GM19193 (cell line): ENCODE measurements around the gene PDE4D.

ENCODE experiments used
- POLR2A ChIP-seq: IDR thresholded peaks from 4 replicates; pipeline ENCODE4 v1.6.1; 2011; ENCODE audit not compliant: insufficient read depth, insufficient read length; ENCODE audit errors: extremely low read depth

The PDE4D gene

DNA sequence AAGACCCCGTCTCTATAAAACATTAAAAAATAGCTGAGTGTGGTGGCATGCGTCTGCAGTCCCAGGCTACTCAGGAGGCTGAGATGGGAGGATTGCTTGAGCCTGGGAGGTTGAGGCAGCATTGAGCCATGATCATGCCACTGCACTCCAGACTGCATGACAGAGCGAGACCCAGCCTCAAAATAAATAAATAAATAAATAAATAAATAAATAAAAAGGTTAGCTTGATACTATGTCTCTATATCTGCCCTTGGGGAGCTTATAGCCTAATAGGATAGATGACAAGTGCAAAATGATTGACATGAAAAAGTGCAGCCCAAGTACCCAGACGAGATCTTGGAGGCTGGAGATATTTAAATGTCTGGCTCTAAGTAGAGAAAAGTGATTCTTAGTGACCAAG, 122.6 kb downstream of the PDE4D start:
- no peak for TF ChIP-seq POLR2A

GRCh38 chr5:59769832-59770231, 123.7 kb downstream of the PDE4D start:
- TF ChIP-seq POLR2A, result no peak

DNA sequence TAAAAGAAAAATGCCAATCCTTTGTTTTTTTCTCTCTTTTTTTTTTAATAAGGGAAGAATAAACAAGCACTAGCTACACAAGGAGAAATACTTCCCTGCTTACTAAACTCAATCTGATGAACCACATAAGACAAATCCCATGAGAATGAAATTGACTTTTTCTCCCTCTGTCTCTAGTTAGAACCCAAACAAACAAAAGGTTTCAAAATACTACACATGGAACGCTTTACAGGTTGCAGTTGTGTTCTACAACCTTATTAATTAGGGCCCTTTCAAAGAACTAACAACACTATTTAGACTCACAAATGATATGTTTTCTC, 124.5 kb downstream of the PDE4D start:
- no peak for TF ChIP-seq POLR2A

DNA sequence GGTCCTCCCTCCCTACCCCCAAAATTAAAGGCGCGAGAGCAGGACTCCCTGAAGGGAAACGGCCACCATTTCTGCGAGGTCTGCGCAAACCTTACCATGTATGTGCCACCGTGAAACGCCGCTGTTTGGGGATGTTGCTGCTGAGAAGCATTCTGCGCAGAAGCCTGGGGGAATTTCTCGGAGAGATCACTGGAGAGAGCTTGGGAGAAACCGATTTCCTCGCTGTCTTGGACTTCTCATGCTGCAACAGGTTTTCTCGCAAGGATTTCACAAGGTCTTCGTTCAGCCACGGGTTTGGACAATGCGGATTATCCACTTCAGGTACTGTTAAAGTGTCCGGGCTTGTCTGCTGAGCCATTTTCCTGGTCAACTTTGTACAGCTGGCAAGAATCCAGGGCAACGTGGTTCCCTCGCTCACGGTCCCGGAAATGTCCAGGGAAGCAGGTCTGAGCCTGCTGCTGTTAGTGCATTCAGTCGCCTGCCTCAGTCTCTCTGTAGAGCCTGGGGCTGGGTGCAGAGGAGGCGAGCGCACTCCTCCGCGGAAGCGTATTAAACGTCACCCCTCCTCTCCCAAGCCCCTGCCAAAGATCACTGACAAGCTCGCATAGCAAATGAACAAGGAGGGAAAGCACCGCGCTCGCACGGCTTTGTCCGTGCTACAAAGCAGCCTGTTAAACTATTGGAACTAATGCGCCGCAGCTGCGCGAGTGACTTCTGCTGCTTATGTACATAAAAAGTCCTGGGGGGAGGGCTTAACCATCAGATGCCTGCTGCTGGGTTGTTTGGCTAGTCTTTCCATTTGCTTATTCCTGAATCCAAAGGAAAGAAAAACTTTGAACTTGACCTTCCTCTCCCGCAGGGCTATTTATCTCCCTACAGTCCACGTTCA, 125.1 kb downstream of the PDE4D start:
- TF ChIP-seq POLR2A, result no peak

GRCh38 chr5:59767681-59768151, 125.8 kb downstream of the PDE4D start:
- no peak for TF ChIP-seq POLR2A

GRCh38 chr5:59767211-59767605, 126.3 kb downstream of the PDE4D start:
- no peak for TF ChIP-seq POLR2A

DNA sequence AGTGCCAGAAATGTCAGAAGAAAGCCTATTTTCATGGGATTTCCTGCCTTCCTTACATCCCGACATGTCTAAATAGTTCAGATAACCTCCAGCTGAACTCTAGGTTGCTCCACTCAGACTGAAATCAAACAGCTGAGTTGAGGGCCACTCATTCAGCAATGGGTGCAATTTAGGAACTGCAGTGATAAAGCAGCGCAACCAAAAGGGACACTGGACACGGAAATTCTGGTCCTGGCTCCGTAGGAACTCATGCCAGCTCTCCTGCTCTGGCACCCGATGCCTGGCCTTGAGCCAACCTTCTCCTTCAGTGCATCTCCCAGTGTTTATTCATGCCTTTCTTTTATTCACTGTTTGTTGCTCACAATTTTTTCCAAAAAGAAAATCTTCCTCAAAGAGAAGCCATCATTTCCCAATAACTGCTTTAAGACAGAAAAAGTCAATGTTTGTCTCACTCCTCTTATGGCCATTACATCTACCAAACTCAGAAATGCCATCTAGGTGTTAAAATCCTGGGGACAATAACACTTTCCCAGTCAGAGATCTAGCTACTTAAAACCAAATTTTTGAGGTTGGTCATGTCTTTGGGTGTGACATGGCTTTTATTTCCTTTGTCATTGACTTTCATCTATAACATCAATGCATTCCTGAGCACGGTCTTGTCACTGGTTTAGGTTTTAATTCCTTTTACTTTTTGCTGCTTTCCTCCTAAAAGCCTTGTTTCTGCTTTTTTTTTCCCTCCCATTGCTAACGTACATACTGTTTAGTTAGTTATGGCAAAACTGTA, 126.9 kb downstream of the PDE4D start:
- no peak for TF ChIP-seq POLR2A

DNA sequence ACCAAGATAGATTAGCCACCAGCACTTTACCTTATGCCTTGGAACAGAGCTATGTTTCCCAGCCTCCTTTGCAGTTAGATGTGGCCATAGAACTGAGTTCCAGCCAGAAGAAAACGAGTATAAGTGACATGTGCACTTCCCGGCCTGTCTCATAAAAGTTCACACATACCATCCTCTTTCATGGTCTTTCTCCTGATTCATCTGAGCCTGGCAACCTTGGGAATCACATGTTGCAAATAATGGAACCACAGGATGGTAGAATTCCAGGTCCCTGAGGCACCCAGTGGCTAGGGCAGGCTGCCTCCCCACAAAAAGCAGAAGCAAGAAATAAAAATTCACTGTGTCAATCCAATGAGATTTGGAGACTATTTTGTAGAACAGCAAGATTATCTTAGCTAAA, 128.1 kb downstream of the PDE4D start:
- TF ChIP-seq POLR2A, result no peak

DNA sequence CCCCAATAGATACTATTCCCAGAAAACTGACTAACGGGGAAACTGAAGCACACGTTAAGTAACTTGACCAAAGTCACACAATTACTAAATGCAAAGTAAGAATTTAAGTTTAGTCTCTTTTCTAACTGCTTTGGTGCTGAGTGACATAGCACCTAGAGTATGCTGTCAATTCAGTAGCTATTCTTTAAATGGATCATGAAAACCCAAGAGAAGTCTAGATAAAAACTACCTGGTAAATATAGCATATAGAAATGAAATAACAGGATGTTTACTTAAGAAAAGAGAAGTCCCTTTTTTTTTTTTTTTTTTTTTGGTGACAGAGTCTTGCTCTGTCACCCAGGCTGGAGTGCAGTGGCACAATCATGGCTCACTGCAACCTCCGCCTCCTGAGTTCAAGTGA, 129.2 kb downstream of the PDE4D start:
- no peak for TF ChIP-seq POLR2A

DNA sequence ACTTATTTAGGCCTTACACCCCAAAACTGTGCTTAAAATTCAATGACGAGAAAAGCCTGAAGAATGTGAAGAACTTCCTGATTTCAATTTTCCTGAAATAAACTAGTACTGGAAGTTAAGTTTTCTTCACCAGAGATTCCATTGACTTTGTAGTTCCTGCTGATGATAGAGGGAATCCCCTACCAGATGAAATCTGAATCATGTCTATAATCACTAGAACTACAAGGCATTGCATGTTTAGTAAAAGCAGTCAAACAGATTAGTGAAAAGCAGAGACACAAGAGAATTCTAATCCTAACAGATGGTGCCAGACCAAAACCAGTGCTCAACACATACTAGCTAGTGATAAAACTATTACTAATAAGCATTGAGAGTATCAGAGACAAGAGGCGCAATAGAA, 130.0 kb downstream of the PDE4D start:
- no peak for TF ChIP-seq POLR2A

- TF ChIP-seq POLR2A, result no peak
Observed at GRCh38 chr5:59760785-59761348, 132.7 kb downstream of the PDE4D start.

GRCh38 chr5:59759600-59760351, 133.8 kb downstream of the PDE4D start:
- TF ChIP-seq POLR2A, result no peak

DNA sequence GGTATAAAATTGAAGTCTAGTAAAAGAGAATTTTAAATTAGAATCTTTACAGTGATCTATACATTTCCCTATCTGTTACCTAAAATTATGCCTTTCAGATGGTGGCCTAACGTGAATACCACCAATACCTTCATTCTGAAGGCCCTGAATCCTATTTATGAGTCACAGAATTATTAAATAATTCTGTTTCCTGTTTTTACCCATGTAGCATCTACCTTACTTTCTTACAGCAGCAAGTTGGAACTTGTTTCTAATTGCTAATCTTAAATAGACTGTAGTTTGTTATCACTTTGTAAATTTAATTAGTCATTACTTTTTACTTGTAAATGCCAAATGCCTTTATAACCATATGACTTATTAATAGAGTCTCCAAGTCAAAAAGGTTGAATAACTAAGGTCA, 135.0 kb downstream of the PDE4D start:
- no peak for TF ChIP-seq POLR2A

DNA sequence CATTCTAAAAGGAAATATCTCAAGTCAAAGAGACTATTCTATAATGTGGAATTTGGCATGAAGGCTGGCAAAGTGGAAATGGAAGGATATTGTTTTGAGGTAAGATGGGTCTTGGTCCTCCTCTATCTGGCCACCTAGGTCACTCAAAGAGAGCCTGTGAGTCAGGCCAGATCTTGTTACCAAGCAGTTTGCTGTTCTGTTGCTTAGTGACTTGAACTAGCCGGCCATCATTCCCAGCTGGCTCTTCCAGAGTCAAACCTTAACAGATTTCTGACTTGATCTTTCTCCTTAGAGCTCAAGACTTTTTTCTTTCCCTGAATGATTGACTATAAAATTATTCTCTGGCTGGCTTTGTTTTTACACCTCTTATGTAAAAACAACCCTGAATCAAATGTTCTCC, 136.1 kb downstream of the PDE4D start:
- no peak for TF ChIP-seq POLR2A
